WI38 (cell line): Measurements from ENCODE around the gene GIMAP2.

Source experiments
- H3K4me3 ChIP-seq: 2 replicates; pipeline ENCODE4 v1.5.1; 2011; ENCODE audit warnings: low read depth, mild to moderate bottlenecking, control low read depth, low read length
- TF ChIP-seq, protein P1 (sequence below): IDR thresholded peaks from 2 replicates; pipeline ENCODE4 v1.5.1; 2012; ENCODE audit warnings: low read depth, mild to moderate bottlenecking, control low read depth, low read length

The GIMAP2 gene

DNA sequence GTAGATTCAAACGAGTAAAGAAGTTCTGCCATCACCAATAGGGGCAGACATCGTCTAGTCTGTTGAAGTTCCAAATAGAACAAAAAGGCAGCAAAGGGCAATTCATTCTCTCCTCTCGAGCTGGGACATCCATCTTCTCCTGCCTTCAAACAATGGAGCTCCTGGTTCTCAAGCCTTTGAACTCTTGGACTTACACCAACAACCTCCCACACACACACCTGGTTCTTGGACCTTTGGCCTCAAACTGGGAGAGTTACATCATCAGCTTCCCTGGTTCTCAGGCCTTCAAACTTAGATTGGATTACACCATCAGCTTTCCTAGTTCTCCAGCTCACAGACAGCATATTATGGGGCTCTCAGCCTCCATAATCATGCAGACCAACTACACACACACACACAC lies 41.9 kb downstream of the GIMAP2 start:
- TF ChIP-seq, protein P1, sequence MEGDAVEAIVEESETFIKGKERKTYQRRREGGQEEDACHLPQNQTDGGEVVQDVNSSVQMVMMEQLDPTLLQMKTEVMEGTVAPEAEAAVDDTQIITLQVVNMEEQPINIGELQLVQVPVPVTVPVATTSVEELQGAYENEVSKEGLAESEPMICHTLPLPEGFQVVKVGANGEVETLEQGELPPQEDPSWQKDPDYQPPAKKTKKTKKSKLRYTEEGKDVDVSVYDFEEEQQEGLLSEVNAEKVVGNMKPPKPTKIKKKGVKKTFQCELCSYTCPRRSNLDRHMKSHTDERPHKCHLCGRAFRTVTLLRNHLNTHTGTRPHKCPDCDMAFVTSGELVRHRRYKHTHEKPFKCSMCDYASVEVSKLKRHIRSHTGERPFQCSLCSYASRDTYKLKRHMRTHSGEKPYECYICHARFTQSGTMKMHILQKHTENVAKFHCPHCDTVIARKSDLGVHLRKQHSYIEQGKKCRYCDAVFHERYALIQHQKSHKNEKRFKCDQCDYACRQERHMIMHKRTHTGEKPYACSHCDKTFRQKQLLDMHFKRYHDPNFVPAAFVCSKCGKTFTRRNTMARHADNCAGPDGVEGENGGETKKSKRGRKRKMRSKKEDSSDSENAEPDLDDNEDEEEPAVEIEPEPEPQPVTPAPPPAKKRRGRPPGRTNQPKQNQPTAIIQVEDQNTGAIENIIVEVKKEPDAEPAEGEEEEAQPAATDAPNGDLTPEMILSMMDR: no peak
- no peak overlapping the region for H3K4me3 ChIP-seq

- no peak overlapping the region for H3K4me3 ChIP-seq
- TF ChIP-seq, protein P1: no peak
Observed at GRCh38 chr7:150728011-150728410, 42.5 kb downstream of the GIMAP2 start.

GRCh38 chr7:150728609-150729008 lies 43.1 kb downstream of the GIMAP2 start:
- H3K4me3 ChIP-seq: no peak overlapping the region
- TF ChIP-seq, protein P1: no peak

DNA sequence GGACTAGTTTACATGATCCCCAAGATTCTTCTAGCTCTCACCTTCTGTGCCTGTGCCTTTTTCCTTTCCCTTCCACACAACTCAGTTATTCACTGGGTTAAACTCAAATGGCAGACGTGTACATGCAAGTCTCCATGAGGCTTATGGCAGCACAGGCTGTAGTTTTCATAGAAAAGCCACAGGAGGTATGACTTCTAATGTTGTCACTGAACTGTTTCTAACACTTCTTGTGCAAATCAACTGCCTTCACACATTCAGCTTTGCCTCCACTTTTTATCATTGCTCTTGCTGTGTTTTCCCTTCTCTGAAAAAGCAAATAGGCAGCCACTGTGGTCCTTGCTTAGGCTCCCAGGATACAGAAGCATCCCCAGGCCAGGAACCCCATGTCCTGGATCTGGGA lies 46.4 kb downstream of the GIMAP2 start:
- TF ChIP-seq, protein P1: no peak

DNA sequence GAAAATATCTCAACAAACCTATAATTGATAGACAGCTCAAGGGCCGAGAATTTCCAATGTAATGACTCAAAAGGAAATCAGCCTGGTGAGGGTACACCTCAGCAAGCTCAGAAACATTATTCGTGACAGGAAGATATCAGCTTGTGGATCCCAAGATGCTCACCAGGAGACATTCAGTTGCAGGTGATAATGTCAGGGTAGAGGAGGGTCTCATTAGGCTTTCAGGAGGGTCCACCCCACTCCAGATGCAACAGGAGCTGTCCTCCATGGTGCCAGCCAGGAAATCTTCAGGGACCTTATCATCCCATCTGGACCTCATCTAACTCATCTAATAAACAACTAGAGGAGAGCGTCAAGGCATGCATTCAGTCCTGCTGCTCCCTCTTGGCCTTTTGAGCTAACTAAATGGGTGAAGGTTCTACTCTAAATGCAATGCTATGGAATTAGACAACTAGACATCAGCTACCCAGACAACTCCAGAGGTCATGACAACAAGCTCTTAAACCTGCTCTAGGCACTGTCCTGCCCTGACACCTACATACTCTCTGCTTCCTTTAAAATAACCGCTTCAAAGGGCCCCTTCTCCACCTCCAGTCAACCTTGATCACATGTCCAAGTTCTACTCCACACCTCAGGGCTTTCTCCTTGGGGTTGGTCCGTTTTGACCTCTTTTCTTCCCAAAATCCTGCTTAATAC lies 47.4 kb downstream of the GIMAP2 start:
- no peak overlapping the region for H3K4me3 ChIP-seq
- TF ChIP-seq, protein P1: no peak

More for the DNA sequence above, 46.4 kb downstream of the GIMAP2 start:
- no peak overlapping the region for H3K4me3 ChIP-seq

DNA sequence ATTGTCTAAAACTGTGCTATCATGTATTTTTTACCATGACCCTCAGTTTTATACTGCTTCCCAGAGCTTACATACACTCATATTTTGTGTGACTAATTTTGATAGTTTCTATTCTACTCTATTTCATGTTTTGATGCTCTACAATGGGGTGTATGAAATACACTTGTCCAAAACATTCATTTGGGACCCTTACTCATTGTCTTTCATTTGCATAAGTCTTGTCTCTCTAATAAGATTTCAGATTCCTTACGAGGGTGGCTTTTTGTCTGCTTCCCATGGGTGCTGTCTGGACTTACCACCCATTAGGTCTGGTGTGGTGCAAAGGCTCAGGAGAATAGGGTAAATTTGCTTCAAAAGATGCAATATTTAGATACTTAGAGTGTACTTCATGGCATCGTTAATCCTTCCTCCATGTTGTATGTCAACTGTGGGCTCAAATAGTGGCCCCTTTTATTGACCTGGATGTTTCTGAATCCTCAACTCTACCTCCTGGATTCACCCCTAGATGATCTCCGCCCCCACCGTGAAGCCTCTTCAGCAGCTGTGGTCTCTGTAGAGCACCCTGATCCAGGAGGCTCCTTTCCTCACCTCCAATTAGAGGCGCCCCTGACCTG lies 48.1 kb downstream of the GIMAP2 start:
- TF ChIP-seq, protein P1: no peak
- H3K4me3 ChIP-seq: no peak overlapping the region

DNA sequence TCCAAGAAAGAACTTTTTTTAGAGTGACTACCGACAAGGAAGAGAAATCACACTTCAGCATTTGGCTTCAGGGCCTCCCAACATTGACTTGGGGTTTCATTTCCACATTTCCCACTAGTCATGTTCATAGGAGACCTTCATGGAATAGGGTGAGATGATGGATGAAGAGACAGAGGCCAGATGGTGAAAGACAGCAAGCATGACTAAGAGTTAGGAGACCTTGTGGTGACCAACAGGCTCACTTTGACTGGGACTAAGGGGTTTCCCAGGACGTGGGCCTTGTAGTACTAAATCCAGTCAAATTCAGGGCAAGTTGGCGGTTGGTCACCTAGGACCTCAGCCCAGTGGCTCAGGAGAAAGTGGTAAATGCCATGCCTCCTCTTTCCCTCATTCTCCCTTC lies 48.7 kb downstream of the GIMAP2 start:
- no peak overlapping the region for H3K4me3 ChIP-seq
- TF ChIP-seq, protein P1: no peak
